ENCODE data around the gene AHRR.

- TF ChIP-seq CEBPB (IDR thresholded peaks at IDR 0.05) (no peak), EGR1 (IDR thresholded peaks at IDR 0.05) (no peak), TAF1 (IDR thresholded peaks at IDR 0.05; ENCODE audit: low read depth) (no peak), REST (IDR thresholded peaks at IDR 0.05; ENCODE audit: low read depth) (no peak), FOXM1 (IDR thresholded peaks at IDR 0.05; ENCODE audit: borderline replicate concordance, low read depth) (no peak), EP300 (IDR thresholded peaks at IDR 0.05; ENCODE audit: borderline replicate concordance) (no peak), TCF12 (IDR thresholded peaks at IDR 0.05; ENCODE audit: low read depth) (no peak), MAX (IDR thresholded peaks at IDR 0.05) (no peak), TEAD4 (IDR thresholded peaks at IDR 0.05) (no peak), CREB1 (IDR thresholded peaks at IDR 0.05; ENCODE audit: low read depth) (no peak)
Measured at GRCh38 chr5:481347-481746, 159.8 kb downstream of the AHRR start.
